Astrocyte (in vitro differentiated cells and primary cell): ENCODE results near the gene RTKN2.

Source experiments
- EZH2 ChIP-seq: IDR thresholded peaks from 2 replicates; pipeline ENCODE4 v1.6.1; 2012; ENCODE audit warnings: mild to moderate bottlenecking, low read length, inconsistent platforms; ENCODE audit not compliant: insufficient read depth
- TF ChIP-seq, protein P1 (sequence below): IDR thresholded peaks from 2 replicates; pipeline ENCODE4 v1.5.1; 2011; ENCODE audit warnings: low read depth, mild to moderate bottlenecking, inconsistent platforms, low read length, moderate library complexity; ENCODE audit not compliant: insufficient read depth

GRCh38 chr10:62199584-62199983 lies 69.1 kb downstream of the RTKN2 start:
- TF ChIP-seq, protein P1, sequence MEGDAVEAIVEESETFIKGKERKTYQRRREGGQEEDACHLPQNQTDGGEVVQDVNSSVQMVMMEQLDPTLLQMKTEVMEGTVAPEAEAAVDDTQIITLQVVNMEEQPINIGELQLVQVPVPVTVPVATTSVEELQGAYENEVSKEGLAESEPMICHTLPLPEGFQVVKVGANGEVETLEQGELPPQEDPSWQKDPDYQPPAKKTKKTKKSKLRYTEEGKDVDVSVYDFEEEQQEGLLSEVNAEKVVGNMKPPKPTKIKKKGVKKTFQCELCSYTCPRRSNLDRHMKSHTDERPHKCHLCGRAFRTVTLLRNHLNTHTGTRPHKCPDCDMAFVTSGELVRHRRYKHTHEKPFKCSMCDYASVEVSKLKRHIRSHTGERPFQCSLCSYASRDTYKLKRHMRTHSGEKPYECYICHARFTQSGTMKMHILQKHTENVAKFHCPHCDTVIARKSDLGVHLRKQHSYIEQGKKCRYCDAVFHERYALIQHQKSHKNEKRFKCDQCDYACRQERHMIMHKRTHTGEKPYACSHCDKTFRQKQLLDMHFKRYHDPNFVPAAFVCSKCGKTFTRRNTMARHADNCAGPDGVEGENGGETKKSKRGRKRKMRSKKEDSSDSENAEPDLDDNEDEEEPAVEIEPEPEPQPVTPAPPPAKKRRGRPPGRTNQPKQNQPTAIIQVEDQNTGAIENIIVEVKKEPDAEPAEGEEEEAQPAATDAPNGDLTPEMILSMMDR, result no peak
- no peak for TF ChIP-seq EZH2
